ENCODE data around the gene KIN. TPM values are rescaled to one million over a fixed set of nuclear protein-coding genes. Genes with fewer than 3 reads are reported as not detected.

The KIN gene
- total and polyA plus RNA-seq, 2 of the 4 experiments (the other 2 are of a cell fraction), result 3.0 to 6.4 TPM

DNA sequence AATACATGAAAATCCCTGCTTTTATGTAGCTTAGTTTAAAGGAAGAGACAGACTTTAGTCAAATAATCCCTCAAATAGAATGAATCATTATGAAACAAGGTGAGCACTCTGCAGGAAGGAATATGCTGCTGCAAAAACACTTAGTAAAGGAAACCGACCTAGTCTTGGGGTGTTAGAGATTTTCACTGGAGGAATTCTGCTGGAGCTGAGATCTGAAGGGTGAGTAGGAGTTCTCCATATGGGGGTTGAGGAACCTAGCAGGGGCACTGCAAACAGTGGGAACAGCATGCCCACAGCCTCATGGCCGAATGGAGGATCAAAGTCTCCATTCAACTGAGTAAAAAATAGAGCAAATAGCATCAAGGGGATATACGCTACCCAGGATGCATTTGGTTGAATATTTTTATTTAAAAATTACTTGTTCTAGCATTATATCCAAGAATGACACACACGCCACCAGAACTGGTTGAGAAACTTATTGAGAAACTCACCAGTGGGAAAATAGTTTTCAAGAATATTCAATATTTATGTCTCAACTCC lies 81.2 kb downstream of the KIN start:
- in situ Hi-C loops (cut with MboI; ENCODE audit: low sequenced_read_pairs), result no loop called here

More for the DNA sequence above, 81.2 kb downstream of the KIN start:
- H3K36me3 ChIP-seq (ENCODE audit: control insufficient read depth, insufficient read depth, low read length), result no peaks in the 10 kb centered on the region
- no peaks in the 10 kb centered on the region for H3K79me1 ChIP-seq (ENCODE audit: low read depth in 1 of 2, low read length in 2 of 2)
- intact Hi-C loops (cut with micrococcal nuclease) (no loop called here), dilution Hi-C loops (cut with HindIII; ENCODE audit: low sequenced_read_pairs, unreplicated experiment) (no loop called here)
- no peak overlapping the region for H2AK9ac ChIP-seq (replicated peaks; ENCODE audit: low read depth, low read length, poor library complexity)
- H3K14ac ChIP-seq (replicated peaks; ENCODE audit: low read depth, low read length), result no peak overlapping the region
- no peak overlapping the region for H4K91ac ChIP-seq (ENCODE audit: insufficient read depth, low read depth, low read length)
- H2BK5ac ChIP-seq (ENCODE audit: low read depth, low read length, poor library complexity, severe bottlenecking), result no peak overlapping the region
- no peak overlapping the region for H3K23ac ChIP-seq (ENCODE audit: low read depth, low read length)
- no peak overlapping the region for H2AFZ ChIP-seq (replicated peaks; ENCODE audit: low read length, poor library complexity)
- H4K5ac ChIP-seq (ENCODE audit: low read depth, low read length), result no peak overlapping the region
- no peak overlapping the region for H3K4me3 ChIP-seq (ENCODE audit: insufficient read depth, low read depth, low read length)
- H4K20me1 ChIP-seq (ENCODE audit: insufficient read depth, low read length), result no peaks in the 10 kb centered on the region
- no peak overlapping the region for H3K9ac ChIP-seq (ENCODE audit: low read depth, low read length)
- H3K9me1 ChIP-seq (ENCODE audit: insufficient read depth, low read length), result no peaks in the 10 kb centered on the region
- no peak overlapping the region for H2BK15ac ChIP-seq (ENCODE audit: low read depth, low read length)
- no peak overlapping the region for H3K18ac ChIP-seq (ENCODE audit: low read depth, low read length)
- no peak overlapping the region for H2AK5ac ChIP-seq (ENCODE audit: low read depth, low read length)
- H2BK20ac ChIP-seq (ENCODE audit: low read depth, low read length), result no peak overlapping the region
- ChIA-PET CTCF (no interaction called here), POLR2A (ENCODE audit: unreplicated experiment) (no interaction called here)
- H3K9me3 ChIP-seq (ENCODE audit: control insufficient read depth, insufficient read depth, low read length), result no peaks in the 10 kb centered on the region
- no peaks in the 10 kb centered on the region; the same call in 1 of the 2 replicates for H3K27me3 ChIP-seq (ENCODE audit: control insufficient read depth, insufficient read depth, low read length)
- 14% methylated on average over 1 of the region's 4 CpGs; no CpG with 5 or more reads in 1 of the 2 experiments for WGBS, 2 experiments (ENCODE audit: extremely low coverage in 2 of 2, insufficient read length in 1 of 2)
- H4K8ac ChIP-seq (ENCODE audit: low read depth in 2 of 2, low read length in 2 of 2), result no peak overlapping the region
- DNase-seq (no peak), ATAC-seq (ENCODE audit: low read depth) (no peak)
- H3K56ac ChIP-seq (ENCODE audit: extremely low read depth, insufficient read depth, low read length), result no peak overlapping the region
- H3K4me1 ChIP-seq (ENCODE audit: control insufficient read depth, insufficient read depth, low read length), result no peaks in the 10 kb centered on the region
- no peak overlapping the region for H3K4ac ChIP-seq (ENCODE audit: low read depth, low read length)
- TF ChIP-seq, protein P1, sequence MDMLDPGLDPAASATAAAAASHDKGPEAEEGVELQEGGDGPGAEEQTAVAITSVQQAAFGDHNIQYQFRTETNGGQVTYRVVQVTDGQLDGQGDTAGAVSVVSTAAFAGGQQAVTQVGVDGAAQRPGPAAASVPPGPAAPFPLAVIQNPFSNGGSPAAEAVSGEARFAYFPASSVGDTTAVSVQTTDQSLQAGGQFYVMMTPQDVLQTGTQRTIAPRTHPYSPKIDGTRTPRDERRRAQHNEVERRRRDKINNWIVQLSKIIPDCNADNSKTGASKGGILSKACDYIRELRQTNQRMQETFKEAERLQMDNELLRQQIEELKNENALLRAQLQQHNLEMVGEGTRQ (IDR thresholded peaks at IDR 0.05; ENCODE audit: low read depth, low read length), result no peak
- TF ChIP-seq, protein P2, sequence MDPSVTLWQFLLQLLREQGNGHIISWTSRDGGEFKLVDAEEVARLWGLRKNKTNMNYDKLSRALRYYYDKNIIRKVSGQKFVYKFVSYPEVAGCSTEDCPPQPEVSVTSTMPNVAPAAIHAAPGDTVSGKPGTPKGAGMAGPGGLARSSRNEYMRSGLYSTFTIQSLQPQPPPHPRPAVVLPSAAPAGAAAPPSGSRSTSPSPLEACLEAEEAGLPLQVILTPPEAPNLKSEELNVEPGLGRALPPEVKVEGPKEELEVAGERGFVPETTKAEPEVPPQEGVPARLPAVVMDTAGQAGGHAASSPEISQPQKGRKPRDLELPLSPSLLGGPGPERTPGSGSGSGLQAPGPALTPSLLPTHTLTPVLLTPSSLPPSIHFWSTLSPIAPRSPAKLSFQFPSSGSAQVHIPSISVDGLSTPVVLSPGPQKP (IDR thresholded peaks at IDR 0.05; ENCODE audit: borderline replicate concordance, low read depth, low read length), result no peak
- TF ChIP-seq RFX5 (IDR thresholded peaks at IDR 0.05; ENCODE audit: low read depth, low read length), result no peak
- TF ChIP-seq CHD1 (IDR thresholded peaks at IDR 0.05; ENCODE audit: low read depth, low read length), result no peak
- TF ChIP-seq FOS (IDR thresholded peaks at IDR 0.05; ENCODE audit: low read depth, low read length), result no peak
- TF ChIP-seq MAZ (IDR thresholded peaks at IDR 0.05; ENCODE audit: borderline replicate concordance, low read depth, low read length), result no peak
- TF ChIP-seq BHLHE40 (IDR thresholded peaks at IDR 0.05; ENCODE audit: low read depth, low read length), result no peak
- TF ChIP-seq SMC3 (IDR thresholded peaks at IDR 0.05; ENCODE audit: low read depth, low read length), result no peak
- no peak for TF ChIP-seq CEBPB (IDR thresholded peaks at IDR 0.05; ENCODE audit: low read depth, low read length)
- no peak for TF ChIP-seq RAD21 (IDR thresholded peaks at IDR 0.05; ENCODE audit: low read length)
- TF ChIP-seq MXI1 (IDR thresholded peaks at IDR 0.05; ENCODE audit: borderline replicate concordance, low read depth, low read length), result no peak
- no peak for TF ChIP-seq NFE2L2 (IDR thresholded peaks at IDR 0.05; ENCODE audit: low read depth, low read length)
- no peak for TF ChIP-seq POLR2A (IDR thresholded peaks at IDR 0.05; ENCODE audit: low read depth, low read length)
- H3K4me2 ChIP-seq (ENCODE audit: low read depth, low read length), result no peak overlapping the region
- H3K27ac ChIP-seq (ENCODE audit: insufficient read depth, low read length), result no peak overlapping the region
- no peak overlapping the region for H2BK120ac ChIP-seq (ENCODE audit: low read depth, low read length)
- BruUV-seq (replicated peaks), result no TSS peak

Measured in IMR-90 (cell line).